ENCODE results near the gene HCRTR1. TPM values are rescaled to one million over a fixed set of nuclear protein-coding genes. Genes with fewer than 3 reads are reported as not detected.

The HCRTR1 gene
- total RNA-seq, 2 experiments from 2014 or later: not detected

DNA sequence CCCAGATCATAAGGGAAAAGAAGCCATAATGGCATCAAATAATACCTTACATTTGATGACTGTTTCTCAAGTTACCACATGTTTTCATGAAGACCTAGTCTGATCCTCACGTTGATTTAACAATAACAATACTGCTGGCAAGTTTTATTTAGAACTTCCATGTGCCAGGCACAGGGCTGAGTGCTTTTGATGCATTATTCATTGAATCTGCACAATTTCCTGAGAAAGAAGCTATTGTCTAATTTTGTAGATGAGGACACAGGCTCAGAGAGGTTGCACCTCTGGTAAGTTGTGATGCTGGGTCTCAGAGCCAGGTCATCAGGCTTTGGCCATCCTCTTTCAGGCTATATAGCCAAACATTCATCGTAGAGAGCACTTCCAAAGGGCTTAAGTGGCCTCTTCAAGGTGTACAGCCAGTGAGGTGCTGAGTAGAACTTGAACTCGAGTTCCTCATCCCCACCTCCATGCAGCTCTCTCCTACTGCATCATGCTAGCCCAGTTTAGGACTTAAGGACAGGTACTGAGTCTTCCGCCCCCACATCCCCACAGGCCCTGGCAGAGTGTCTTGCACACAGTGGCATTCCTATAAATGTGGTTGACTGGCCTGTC lies 35.5 kb downstream of the HCRTR1 start:
- H3K4me3 ChIP-seq (ENCODE audit: low read length): no peak overlapping the region
- H3K36me3 ChIP-seq (ENCODE audit: insufficient read depth, low read length): no peaks in the 10 kb centered on the region
- no peak overlapping the region for H3K27ac ChIP-seq (ENCODE audit: low read depth in 1 of 2, low read length in 2 of 2)
- ATAC-seq (ENCODE audit: poor library complexity) (no peak), DNase-seq (no peak)
- no peaks in the 10 kb centered on the region for H3K4me1 ChIP-seq (ENCODE audit: insufficient read depth, low read length)
- H3K9me3 ChIP-seq (ENCODE audit: control insufficient read depth in 1 of 2, insufficient read depth in 1 of 2, low read length in 2 of 2): peaks cover 0 to 4% of the 10 kb centered on the region in 2 experiments
- Mint-ChIP-seq H3K27ac (no peak overlapping the region), H3K27me3 (no peaks in the 10 kb centered on the region), H3K4me3 (no peak overlapping the region), H3K4me1 (ENCODE audit: low read depth) (no peaks in the 10 kb centered on the region), H3K9me3 (no peaks in the 10 kb centered on the region), H3K36me3 (ENCODE audit: low read depth) (no peaks in the 10 kb centered on the region)
- ChIA-PET POLR2A (no interaction called here), CTCF (no interaction called here)
- TF ChIP-seq, protein P1, sequence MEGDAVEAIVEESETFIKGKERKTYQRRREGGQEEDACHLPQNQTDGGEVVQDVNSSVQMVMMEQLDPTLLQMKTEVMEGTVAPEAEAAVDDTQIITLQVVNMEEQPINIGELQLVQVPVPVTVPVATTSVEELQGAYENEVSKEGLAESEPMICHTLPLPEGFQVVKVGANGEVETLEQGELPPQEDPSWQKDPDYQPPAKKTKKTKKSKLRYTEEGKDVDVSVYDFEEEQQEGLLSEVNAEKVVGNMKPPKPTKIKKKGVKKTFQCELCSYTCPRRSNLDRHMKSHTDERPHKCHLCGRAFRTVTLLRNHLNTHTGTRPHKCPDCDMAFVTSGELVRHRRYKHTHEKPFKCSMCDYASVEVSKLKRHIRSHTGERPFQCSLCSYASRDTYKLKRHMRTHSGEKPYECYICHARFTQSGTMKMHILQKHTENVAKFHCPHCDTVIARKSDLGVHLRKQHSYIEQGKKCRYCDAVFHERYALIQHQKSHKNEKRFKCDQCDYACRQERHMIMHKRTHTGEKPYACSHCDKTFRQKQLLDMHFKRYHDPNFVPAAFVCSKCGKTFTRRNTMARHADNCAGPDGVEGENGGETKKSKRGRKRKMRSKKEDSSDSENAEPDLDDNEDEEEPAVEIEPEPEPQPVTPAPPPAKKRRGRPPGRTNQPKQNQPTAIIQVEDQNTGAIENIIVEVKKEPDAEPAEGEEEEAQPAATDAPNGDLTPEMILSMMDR (IDR thresholded peaks at IDR 0.05): no peak
- intact Hi-C loops (cut with DNase I, micrococcal nuclease): no loop called here
- no peaks in the 10 kb centered on the region for H3K27me3 ChIP-seq (ENCODE audit: control insufficient read depth in 1 of 2, insufficient read depth in 2 of 2, low read length in 2 of 2)

DNA sequence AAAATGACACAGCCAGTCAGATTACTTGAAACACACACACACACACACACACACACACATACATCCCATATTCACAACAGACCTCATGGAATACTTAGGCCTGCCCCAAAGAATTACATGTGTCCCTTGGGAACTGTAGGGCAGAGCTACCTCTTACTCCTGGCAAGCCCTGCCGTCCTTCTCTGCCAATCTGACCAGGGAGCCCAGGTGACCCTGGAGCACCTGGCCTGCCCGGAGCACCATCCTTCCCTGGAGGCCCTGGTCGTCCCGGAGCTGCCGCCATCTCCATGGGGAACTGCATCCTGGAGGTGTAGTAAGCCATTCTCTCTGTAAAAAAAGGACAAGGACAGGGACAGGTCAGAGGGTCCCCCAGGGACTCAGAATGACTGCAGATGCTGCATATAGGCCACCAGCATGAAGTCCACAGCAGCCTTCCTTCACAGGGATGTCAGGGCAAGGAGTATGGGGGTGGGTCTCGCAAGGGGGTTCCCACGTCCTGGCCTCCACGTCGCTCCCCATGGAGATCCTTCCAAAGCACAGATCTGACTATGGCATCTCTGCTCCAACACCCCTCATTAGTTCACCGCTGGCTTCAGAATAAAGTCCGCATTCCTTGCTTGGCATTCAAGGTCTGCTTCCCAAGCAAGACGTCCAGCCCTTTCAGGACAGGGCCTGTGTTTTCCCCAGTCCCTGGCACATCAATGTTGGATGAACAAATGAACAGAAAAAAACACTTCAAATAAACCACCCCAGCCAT lies 36.4 kb downstream of the HCRTR1 start:
- Histone ChIP-seq H3K9me3 (ENCODE audit: control insufficient read depth in 1 of 2, insufficient read depth in 1 of 2, low read length in 2 of 2) (peaks cover 0 to 7% of the 10 kb centered on the region in 2 experiments), H3K4me1 (ENCODE audit: insufficient read depth, low read length) (no peaks in the 10 kb centered on the region), H3K27ac (ENCODE audit: low read depth in 1 of 2, low read length in 2 of 2) (no peak overlapping the region), H3K36me3 (ENCODE audit: insufficient read depth, low read length) (no peaks in the 10 kb centered on the region), H3K4me3 (ENCODE audit: low read length) (no peak overlapping the region), H3K27me3 (ENCODE audit: control insufficient read depth in 1 of 2, insufficient read depth in 2 of 2, low read length in 2 of 2) (no peaks in the 10 kb centered on the region)
- Mint-ChIP-seq H3K4me1 (ENCODE audit: low read depth) (no peaks in the 10 kb centered on the region), H3K9me3 (no peaks in the 10 kb centered on the region), H3K4me3 (no peak overlapping the region), H3K36me3 (ENCODE audit: low read depth) (no peaks in the 10 kb centered on the region), H3K27me3 (no peaks in the 10 kb centered on the region), H3K27ac (no peak overlapping the region)
- POLR2A ChIA-PET: interaction anchor here (1.3 to 1.5 kb wide), 2 partner anchors 9 to 10 kb away, joined by 3 read pairs; no protein-coding TSS in a partner anchor
- TF ChIP-seq, protein P1 (IDR thresholded peaks at IDR 0.05): no peak
- intact Hi-C loops (cut with DNase I, micrococcal nuclease): no loop called here
- CTCF ChIA-PET: no interaction called here
- ATAC-seq (ENCODE audit: poor library complexity) (no peak), DNase-seq (no peak)

DNA sequence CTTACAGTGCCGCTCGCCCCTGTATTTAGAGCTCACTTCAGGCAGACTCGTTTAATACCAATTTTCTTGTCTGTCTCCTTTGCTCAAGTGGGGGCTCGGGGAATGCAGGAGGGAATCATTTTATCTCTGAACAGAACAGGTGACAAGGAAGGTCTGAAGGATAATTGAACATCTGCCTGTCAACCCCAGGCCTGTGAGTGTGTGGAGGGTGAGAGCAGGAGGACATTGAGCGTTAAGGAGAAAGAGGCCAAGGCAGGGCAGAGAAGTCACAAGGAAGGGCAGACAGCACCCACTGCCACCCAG lies 36.9 kb downstream of the HCRTR1 start:
- CTCF ChIA-PET: no interaction called here

More for the DNA sequence above, 36.9 kb downstream of the HCRTR1 start:
- Histone ChIP-seq H3K4me3 (ENCODE audit: low read length) (no peak overlapping the region), H3K9me3 (ENCODE audit: control insufficient read depth in 1 of 2, insufficient read depth in 1 of 2, low read length in 2 of 2) (peaks cover 0 to 7% of the 10 kb centered on the region in 2 experiments), H3K27me3 (ENCODE audit: control insufficient read depth in 1 of 2, insufficient read depth in 2 of 2, low read length in 2 of 2) (no peaks in the 10 kb centered on the region), H3K36me3 (ENCODE audit: insufficient read depth, low read length) (no peaks in the 10 kb centered on the region), H3K27ac (ENCODE audit: low read depth in 1 of 2, low read length in 2 of 2) (no peak overlapping the region), H3K4me1 (ENCODE audit: insufficient read depth, low read length) (no peaks in the 10 kb centered on the region)
- TF ChIP-seq, protein P1 (IDR thresholded peaks at IDR 0.05): no peak
- POLR2A ChIA-PET: interaction anchor here (1.3 to 1.5 kb wide), 2 partner anchors 9 to 11 kb away, joined by 3 read pairs; no protein-coding TSS in a partner anchor
- Mint-ChIP-seq H3K36me3 (ENCODE audit: low read depth) (no peaks in the 10 kb centered on the region), H3K4me3 (no peak overlapping the region), H3K27me3 (no peaks in the 10 kb centered on the region), H3K4me1 (ENCODE audit: low read depth) (no peaks in the 10 kb centered on the region), H3K9me3 (no peaks in the 10 kb centered on the region), H3K27ac (no peak overlapping the region)
- intact Hi-C loops (cut with DNase I, micrococcal nuclease): no loop called here
- ATAC-seq (ENCODE audit: poor library complexity): no peak
- DNase-seq: no peak

Measured in CD4-positive, alpha-beta T cell (primary cell).